Loucy (cell line): ENCODE data around the gene DRGX.

ENCODE experiments used
- CTCF ChIP-seq: fragments of 200-600 bp; sonication (generic); conservative IDR thresholded peaks from 2 replicates; pipeline ENCODE4 v1.5.1; 2014; ENCODE audit warnings: mild to moderate bottlenecking, antibody characterized with exemption, low read length
- EZH2phosphoT487 ChIP-seq: fragments of 200-600 bp; IDR thresholded peaks from 2 replicates; pipeline ENCODE4 v1.6.1; 2018; ENCODE audit warnings: antibody characterized with exemption, mild to moderate bottlenecking, moderate library complexity, borderline replicate concordance

- TF ChIP-seq CTCF: no peak
- TF ChIP-seq EZH2phosphoT487: no peak
Measured at GRCh38 chr10:49441488-49442476, 45.9 kb upstream of the DRGX start.
